Gastroesophageal sphincter (tissue), 4 donors: ENCODE data around the gene C1orf116. TPM values are rescaled to one million over a fixed set of nuclear protein-coding genes. Genes with fewer than 3 reads are reported as not detected.

Experiments
- ATAC-seq: fragments of 150-250 bp; one replicate; pipeline ENCODE4 v1.9.1; 2016; ENCODE audit warnings: mild to moderate bottlenecking, moderate library complexity
- H3K27ac ChIP-seq, 4 donors: fragments of 200-600 bp; sonication (generic) in 3 of 4; 1 replicate in 3 of 4; 2 replicates in 1 of 4; pipeline ENCODE4 v1.5.1; 2016 to 2019
- H3K27me3 ChIP-seq: fragments of 200-600 bp; sonication (generic); one replicate; pipeline ENCODE4 v1.5.1; 2019
- H3K36me3 ChIP-seq, 2 donors: fragments of 200-600 bp; sonication (generic); one replicate each; pipeline ENCODE4 v1.5.1; 2019; ENCODE audit warnings: control low read depth in 1 of 2
- H3K4me1 ChIP-seq, 3 donors: fragments of 200-600 bp; sonication (generic); 1 replicate in 2 of 3; 2 replicates in 1 of 3; pipeline ENCODE4 v1.5.1; 2016 to 2019; ENCODE audit warnings: control low read depth in 2 of 3
- H3K4me3 ChIP-seq, 2 donors: fragments of 200-600 bp; sonication (generic); one replicate each; pipeline ENCODE4 v1.5.1; 2019; ENCODE audit warnings: mild to moderate bottlenecking in 1 of 2, moderate library complexity in 1 of 2
- H3K9me3 ChIP-seq, 3 donors: fragments of 200-600 bp; sonication (generic); one replicate each; pipeline ENCODE4 v1.5.1; 2017 to 2019; ENCODE audit warnings: control low read depth in 2 of 3
- EP300 ChIP-seq: sonication (generic); formaldehyde crosslinking; IDR thresholded peaks from one replicate; pipeline ENCODE4 v1.6.1; 2017; ENCODE audit warnings: antibody characterized with exemption, mild to moderate bottlenecking
- POLR2A ChIP-seq, 2 donors: fragments of 450-650 bp; IDR thresholded peaks; one replicate each; pipeline ENCODE4 v1.6.1; 2017; ENCODE audit warnings: antibody characterized with exemption in 2 of 2, mild to moderate bottlenecking in 2 of 2, moderate library complexity in 1 of 2
- POLR2AphosphoS5 ChIP-seq: sonication (generic); formaldehyde crosslinking; IDR thresholded peaks from one replicate; pipeline ENCODE4 v1.6.1; 2017; ENCODE audit warnings: antibody characterized with exemption
- WGBS, 2 donors: methylation state at CpG; one replicate each; pipeline ENCODE4 v1.1.5; 2018; ENCODE audit warnings: low coverage in 1 of 2; 5-methylcytosine and 5-hydroxymethylcytosine counted together
- total RNA-seq, 4 donors: library from RNA; depleted of rRNA; stranded (reverse); fragments of >200 nt; gene quantifications; one replicate each; pipeline ENCODE4 v1.1.0, GENCODE V29; 2016
- TF ChIP-seq, protein P1 (sequence below), 4 experiments: fragments of 200-600 bp in 2 of 4; fragments of 450-650 bp in 2 of 4; sonication (generic) in 1 of 4; IDR thresholded peaks; one replicate each; pipeline ENCODE4 v1.5.1; 2017 to 2019; ENCODE audit warnings: antibody characterized with exemption in 4 of 4, mild to moderate bottlenecking in 2 of 4, moderate library complexity in 2 of 4

Gene C1orf116
- total RNA-seq, 4 donors from 2014 or later: 0.19 to 3.7 (median 1.4) TPM; not detected in 1

DNA sequence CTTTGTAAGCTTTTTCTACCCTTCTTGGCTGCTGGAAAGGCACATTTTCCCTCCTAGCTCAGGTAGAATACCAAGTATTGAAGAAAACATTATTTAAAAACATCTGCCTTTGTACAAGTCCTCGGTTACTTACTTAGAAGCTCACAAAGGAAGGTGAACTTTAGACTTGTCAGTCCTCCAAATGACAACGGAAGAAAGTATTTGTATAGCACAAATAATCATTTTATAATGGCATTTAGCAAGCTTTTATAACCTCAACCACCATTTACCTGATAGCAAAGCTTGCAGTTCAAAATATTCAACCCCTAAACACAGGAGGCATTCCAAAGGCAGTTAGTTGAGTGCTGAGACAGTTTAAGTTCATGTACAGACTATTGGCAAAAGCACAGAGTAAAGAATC, 59.8 kb downstream of the C1orf116 start:
- no peaks in the 10 kb centered on the region for H3K4me1 ChIP-seq
- TF ChIP-seq POLR2A (IDR thresholded peaks at IDR 0.05): no peak
- no peak for TF ChIP-seq EP300
- TF ChIP-seq, protein P1, sequence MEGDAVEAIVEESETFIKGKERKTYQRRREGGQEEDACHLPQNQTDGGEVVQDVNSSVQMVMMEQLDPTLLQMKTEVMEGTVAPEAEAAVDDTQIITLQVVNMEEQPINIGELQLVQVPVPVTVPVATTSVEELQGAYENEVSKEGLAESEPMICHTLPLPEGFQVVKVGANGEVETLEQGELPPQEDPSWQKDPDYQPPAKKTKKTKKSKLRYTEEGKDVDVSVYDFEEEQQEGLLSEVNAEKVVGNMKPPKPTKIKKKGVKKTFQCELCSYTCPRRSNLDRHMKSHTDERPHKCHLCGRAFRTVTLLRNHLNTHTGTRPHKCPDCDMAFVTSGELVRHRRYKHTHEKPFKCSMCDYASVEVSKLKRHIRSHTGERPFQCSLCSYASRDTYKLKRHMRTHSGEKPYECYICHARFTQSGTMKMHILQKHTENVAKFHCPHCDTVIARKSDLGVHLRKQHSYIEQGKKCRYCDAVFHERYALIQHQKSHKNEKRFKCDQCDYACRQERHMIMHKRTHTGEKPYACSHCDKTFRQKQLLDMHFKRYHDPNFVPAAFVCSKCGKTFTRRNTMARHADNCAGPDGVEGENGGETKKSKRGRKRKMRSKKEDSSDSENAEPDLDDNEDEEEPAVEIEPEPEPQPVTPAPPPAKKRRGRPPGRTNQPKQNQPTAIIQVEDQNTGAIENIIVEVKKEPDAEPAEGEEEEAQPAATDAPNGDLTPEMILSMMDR (IDR thresholded peaks at IDR 0.05): no peak
- no peak for TF ChIP-seq POLR2AphosphoS5
- H3K36me3 ChIP-seq: no peaks in the 10 kb centered on the region
- ATAC-seq: no peak
- no peaks in the 10 kb centered on the region for H3K9me3 ChIP-seq
- no peak overlapping the region for H3K4me3 ChIP-seq
- 33 to 57% methylated on average over 1 to 2 of the region's 2 CpGs for WGBS, 2 donors
- H3K27ac ChIP-seq: no peak overlapping the region
- peaks cover 8% of the 10 kb centered on the region for H3K27me3 ChIP-seq

DNA sequence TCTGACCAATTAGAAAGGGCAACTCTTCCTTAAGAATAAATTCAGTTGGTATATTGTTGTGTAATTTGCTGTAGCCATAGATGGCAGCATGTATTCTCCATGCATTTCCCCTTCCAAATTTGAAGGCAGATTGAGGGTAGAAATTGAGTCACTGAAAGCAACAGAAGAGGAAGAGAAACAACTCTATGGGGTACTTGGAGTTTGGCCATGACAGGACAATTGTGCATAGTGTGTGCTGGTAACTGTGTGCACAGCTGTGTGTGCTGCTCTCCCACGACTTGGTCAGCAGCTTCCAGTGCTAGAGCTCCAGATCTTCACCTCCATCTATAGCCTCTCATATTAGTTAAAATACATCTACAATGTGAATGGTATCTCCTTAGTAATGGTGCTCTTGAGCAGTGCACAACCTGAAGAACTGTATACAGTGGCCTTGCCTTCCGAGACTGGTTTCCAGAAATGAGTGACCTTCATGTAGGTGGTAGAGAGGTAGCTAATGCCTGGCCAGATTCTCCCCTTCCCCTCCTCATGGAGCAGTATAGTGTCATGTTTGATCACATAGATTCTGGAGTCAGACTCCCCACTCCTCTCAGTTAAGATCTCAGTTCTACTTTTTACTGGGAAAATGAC, 61.4 kb downstream of the C1orf116 start:
- Histone ChIP-seq H3K27me3 (peaks cover 8% of the 10 kb centered on the region), H3K36me3 (no peaks in the 10 kb centered on the region), H3K9me3 (no peaks in the 10 kb centered on the region), H3K27ac (no peak overlapping the region), H3K4me3 (no peak overlapping the region), H3K4me1 (no peaks in the 10 kb centered on the region)
- WGBS, 2 donors: 50 to 57% methylated on average over 1 to 2 of the region's 2 CpGs
- ATAC-seq: no peak
- TF ChIP-seq POLR2AphosphoS5 (no peak), POLR2A (IDR thresholded peaks at IDR 0.05) (no peak), EP300 (no peak)
- TF ChIP-seq, protein P1 (IDR thresholded peaks at IDR 0.05): no peak

DNA sequence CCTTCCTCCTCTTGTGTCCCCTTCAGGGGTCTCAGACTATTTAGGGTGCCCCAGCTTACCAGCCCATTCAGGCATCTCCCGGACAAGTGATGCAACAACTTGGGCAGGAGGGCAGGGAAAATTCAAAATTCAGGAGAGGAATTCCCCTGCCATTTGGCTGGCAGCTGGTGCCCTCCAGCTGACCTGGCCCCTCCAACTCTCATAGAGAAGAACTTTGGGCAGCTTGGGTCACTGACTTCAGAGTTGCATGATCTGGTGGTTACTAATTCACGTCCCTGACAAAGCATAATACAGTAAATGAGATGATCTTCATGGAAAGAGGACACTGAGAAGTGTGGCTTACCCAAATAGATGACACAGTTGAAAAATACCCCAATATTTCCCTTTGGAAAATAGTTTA, 62.1 kb downstream of the C1orf116 start, which contains the start of gene FCAMR:
Gene FCAMR (minus strand): TSS at position 15 of the 400 bp plus-strand sequence. CDS start 335 bp downstream, outside the sequence.
- no peak for ATAC-seq
- TF ChIP-seq, protein P1 (IDR thresholded peaks at IDR 0.05): no peak
- TF ChIP-seq POLR2A (IDR thresholded peaks at IDR 0.05) (no peak), POLR2AphosphoS5 (no peak), EP300 (no peak)
- no peak within 1 kb of the TSS for H3K4me3 ChIP-seq
- H3K4me1 ChIP-seq: no peaks in the 10 kb centered on the region
- no peaks in the 10 kb centered on the region for H3K9me3 ChIP-seq
- no peaks in the 10 kb centered on the region for H3K36me3 ChIP-seq
- 67 to 70% methylated on average over 2 of the region's 2 CpGs for WGBS, 2 donors
- H3K27ac ChIP-seq: no peak within 1 kb of the TSS
- H3K27me3 ChIP-seq: peaks cover 4% of the 10 kb centered on the region

DNA sequence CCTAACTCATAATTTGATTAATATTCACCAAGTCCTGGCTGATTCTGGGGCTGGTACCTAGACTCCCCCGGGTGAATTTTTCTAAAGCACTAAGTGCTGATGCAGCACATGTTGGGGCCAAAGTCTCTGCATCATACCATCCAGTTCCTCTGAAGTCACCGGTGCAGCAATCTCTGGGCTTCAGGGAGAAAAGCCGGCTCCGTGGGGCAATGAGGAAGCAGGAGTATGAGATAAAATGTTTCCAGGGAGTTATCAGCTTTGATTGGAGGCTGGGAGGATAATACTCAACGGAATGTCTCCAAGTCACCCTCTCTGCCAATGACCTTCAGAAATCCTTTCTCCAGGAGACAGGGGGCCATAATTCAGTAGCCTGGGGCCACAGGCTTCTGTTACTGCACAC, 63.5 kb downstream of the C1orf116 start:
- ATAC-seq: no peak
- Histone ChIP-seq H3K4me3 (no peak overlapping the region), H3K27ac (no peak overlapping the region), H3K36me3 (no peaks in the 10 kb centered on the region), H3K4me1 (no peaks in the 10 kb centered on the region), H3K9me3 (no peaks in the 10 kb centered on the region), H3K27me3 (no peaks in the 10 kb centered on the region)
- WGBS, 2 donors: 80% methylated on average over 1 of the region's 5 CpGs; no CpG with 5 or more reads in 1 of the 2 donors
- TF ChIP-seq POLR2A (IDR thresholded peaks at IDR 0.05) (no peak), EP300 (no peak), POLR2AphosphoS5 (no peak)
- TF ChIP-seq, protein P1 (IDR thresholded peaks at IDR 0.05): no peak

Other genes with a start within 250 kb of the C1orf116 start
- gene IL20, start 167.1 kb downstream of the C1orf116 start, total RNA-seq: not detected
- not detected for gene IL24, start 135.3 kb downstream of the C1orf116 start, total RNA-seq
- 1 to 10 TPM in 3 of 4 donors, not detected in 1; 1.0 to 4.1 (median 1.6) TPM for gene FCMR, start 110.8 kb downstream of the C1orf116 start, total RNA-seq
- gene PIGR, start 86.3 kb downstream of the C1orf116 start, total RNA-seq: 100 to 1,000 TPM in 1 of 4 donors, under 1 TPM in 3; 0.16 to 256 (median 0.35) TPM
- under 1 TPM in 1 of 4 donors, not detected in 3; 0.39 TPM for gene FCAMR, start 62.3 kb downstream of the C1orf116 start, total RNA-seq
- 10 to 100 TPM in 1 of 4 donors, 1 to 10 TPM in 3; 6.9 to 11.7 (median 8.8) TPM for gene YOD1, start 18.5 kb upstream of the C1orf116 start, total RNA-seq
- 1 to 10 TPM; 3.4 to 6.7 (median 5.3) TPM for gene PFKFB2, start 20.5 kb upstream of the C1orf116 start, total RNA-seq
- gene C4BPB, start 56.1 kb upstream of the C1orf116 start, total RNA-seq: 1 to 10 TPM in 2 of 4 donors, not detected in 2; 1.6 to 2.7 TPM
- 1 to 10 TPM in 1 of 4 donors, not detected in 3; 3.1 TPM for gene C4BPA, start 71.5 kb upstream of the C1orf116 start, total RNA-seq